DND-41 (cell line): ENCODE data around the gene NUFIP1.

Source experiments
- ATAC-seq: fragments of 200-7000 bp; cut with Tn5 transposase; 3 replicates; pipeline ENCODE4 v1.9.1; 2021; ENCODE audit warnings: low read depth; ENCODE audit not compliant: insufficient read depth
- DNase-seq: peaks from one replicate; pipeline ENCODE4 v3.0.0-alpha.2; 2020
- H2AFZ ChIP-seq: 2 replicates; pipeline ENCODE4 v1.6.0; 2012; ENCODE audit warnings: low read depth, low read length
- H3K27ac ChIP-seq: 2 replicates; pipeline ENCODE4 v1.5.1; 2012; ENCODE audit warnings: low read length, inconsistent platforms
- H3K27me3 ChIP-seq: fragments of 200-600 bp; sonication (generic); 2 replicates; pipeline ENCODE4 v1.6.0; 2012; ENCODE audit warnings: low read length, mild to moderate bottlenecking, inconsistent platforms; ENCODE audit not compliant: insufficient read depth, poor library complexity
- H3K36me3 ChIP-seq: 2 replicates; pipeline ENCODE4 v1.5.1; 2012; ENCODE audit warnings: low read length, inconsistent platforms; ENCODE audit not compliant: insufficient read depth
- H3K4me1 ChIP-seq: 2 replicates; pipeline ENCODE4 v1.5.1; 2012; ENCODE audit warnings: mild to moderate bottlenecking, low read length; ENCODE audit not compliant: insufficient read depth
- H3K4me2 ChIP-seq: 2 replicates; pipeline ENCODE4 v1.6.0; 2012; ENCODE audit warnings: mild to moderate bottlenecking, moderate library complexity, low read length, inconsistent platforms; ENCODE audit not compliant: insufficient read depth
- H3K4me3 ChIP-seq, 2 experiments: fragments of 200-600 bp in 1 of 2; shearing (Covaris generic) in 1 of 2; 2 replicates each; pipeline ENCODE4 v1.5.1; 2012 to 2016; ENCODE audit warnings: inconsistent platforms in 2 of 2, low read length in 2 of 2, mild to moderate bottlenecking in 2 of 2, low read depth in 1 of 2, moderate library complexity in 1 of 2
- H3K79me2 ChIP-seq: 2 replicates; pipeline ENCODE4 v1.6.0; 2012; ENCODE audit warnings: low read length, inconsistent platforms; ENCODE audit not compliant: insufficient read depth
- H3K9ac ChIP-seq: 2 replicates; pipeline ENCODE4 v1.6.0; 2012; ENCODE audit warnings: low read depth, mild to moderate bottlenecking, inconsistent platforms, low read length, moderate library complexity
- H3K9me3 ChIP-seq: 2 replicates; pipeline ENCODE4 v1.5.1; 2012; ENCODE audit warnings: low read length, moderate library complexity, mild to moderate bottlenecking, inconsistent platforms; ENCODE audit not compliant: insufficient read depth, severe bottlenecking
- H4K20me1 ChIP-seq: 2 replicates; pipeline ENCODE4 v1.6.0; 2012; ENCODE audit warnings: low read length; ENCODE audit not compliant: insufficient read depth
- EZH2 ChIP-seq: IDR thresholded peaks from 3 replicates; pipeline ENCODE4 v1.6.1; 2012; ENCODE audit warnings: borderline replicate concordance, low read depth, mild to moderate bottlenecking, moderate library complexity, low read length, inconsistent platforms; ENCODE audit not compliant: severe bottlenecking
- TF ChIP-seq, protein P1 (sequence below): IDR thresholded peaks from 2 replicates; pipeline ENCODE4 v1.5.1; 2012; ENCODE audit warnings: borderline replicate concordance, low read length, moderate library complexity, mild to moderate bottlenecking; ENCODE audit not compliant: poor library complexity, severe bottlenecking; ENCODE audit errors: extremely low read depth

Gene NUFIP1

DNA sequence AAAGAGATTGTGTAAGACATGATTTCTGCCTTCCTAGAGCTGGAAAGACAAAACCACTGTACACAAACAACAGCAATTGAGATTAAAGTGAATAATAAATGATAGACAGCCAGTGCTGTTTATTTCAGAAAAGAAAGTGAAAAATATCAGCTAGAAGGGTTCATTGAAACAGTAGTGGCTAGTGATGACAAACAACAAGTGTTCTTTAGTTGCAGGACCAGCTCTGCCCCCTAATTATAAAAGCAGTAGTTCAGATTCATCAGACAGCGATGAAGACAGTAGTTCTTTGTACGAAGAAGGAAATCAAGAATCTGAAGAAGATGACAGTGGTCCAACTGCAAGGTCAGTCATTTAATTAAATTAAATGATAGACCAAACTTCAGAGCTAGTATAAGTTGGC, 14.8 kb upstream of the NUFIP1 start:
- no peak for ATAC-seq

DNA sequence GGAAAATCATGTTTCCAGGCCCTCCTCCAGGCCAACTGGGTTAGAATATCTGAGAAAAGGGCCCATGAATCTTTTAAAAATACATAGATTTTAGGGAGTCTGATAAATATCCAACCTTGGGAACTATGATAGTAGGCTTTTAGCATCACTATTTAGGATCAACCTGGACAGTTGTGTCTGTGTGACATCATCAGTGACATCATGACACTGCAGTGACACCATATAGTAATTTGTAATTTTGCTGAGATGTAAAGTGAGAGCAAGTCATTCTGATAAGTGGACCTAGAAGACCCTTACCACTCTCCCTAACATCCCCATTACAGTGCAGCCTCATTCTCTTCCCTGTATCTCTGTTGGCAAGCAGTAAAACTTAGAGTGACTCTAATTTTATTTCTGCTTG, 14.1 kb upstream of the NUFIP1 start:
- DNase-seq (no peak), ATAC-seq (no peak)
- TF ChIP-seq EZH2 = no peak
- TF ChIP-seq, protein P1, sequence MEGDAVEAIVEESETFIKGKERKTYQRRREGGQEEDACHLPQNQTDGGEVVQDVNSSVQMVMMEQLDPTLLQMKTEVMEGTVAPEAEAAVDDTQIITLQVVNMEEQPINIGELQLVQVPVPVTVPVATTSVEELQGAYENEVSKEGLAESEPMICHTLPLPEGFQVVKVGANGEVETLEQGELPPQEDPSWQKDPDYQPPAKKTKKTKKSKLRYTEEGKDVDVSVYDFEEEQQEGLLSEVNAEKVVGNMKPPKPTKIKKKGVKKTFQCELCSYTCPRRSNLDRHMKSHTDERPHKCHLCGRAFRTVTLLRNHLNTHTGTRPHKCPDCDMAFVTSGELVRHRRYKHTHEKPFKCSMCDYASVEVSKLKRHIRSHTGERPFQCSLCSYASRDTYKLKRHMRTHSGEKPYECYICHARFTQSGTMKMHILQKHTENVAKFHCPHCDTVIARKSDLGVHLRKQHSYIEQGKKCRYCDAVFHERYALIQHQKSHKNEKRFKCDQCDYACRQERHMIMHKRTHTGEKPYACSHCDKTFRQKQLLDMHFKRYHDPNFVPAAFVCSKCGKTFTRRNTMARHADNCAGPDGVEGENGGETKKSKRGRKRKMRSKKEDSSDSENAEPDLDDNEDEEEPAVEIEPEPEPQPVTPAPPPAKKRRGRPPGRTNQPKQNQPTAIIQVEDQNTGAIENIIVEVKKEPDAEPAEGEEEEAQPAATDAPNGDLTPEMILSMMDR = no peak
- Histone ChIP-seq H3K4me1 (no peaks in the 10 kb centered on the region), H3K4me2 (no peak overlapping the region), H3K79me2 (no peaks in the 10 kb centered on the region), H3K27me3 (no peaks in the 10 kb centered on the region), H3K9ac (no peak overlapping the region), H3K36me3 (peaks cover 57% of the 10 kb centered on the region), H2AFZ (no peak overlapping the region), H4K20me1 (no peaks in the 10 kb centered on the region), H3K4me3 (no peak overlapping the region), H3K9me3 (no peaks in the 10 kb centered on the region), H3K27ac (no peak overlapping the region)

More for the DNA sequence above, 14.8 kb upstream of the NUFIP1 start:
- TF ChIP-seq, protein P1 = no peak
- no peak for TF ChIP-seq EZH2
- H3K79me2 ChIP-seq = no peaks in the 10 kb centered on the region
- H3K27me3 ChIP-seq = no peaks in the 10 kb centered on the region
- H3K4me2 ChIP-seq = no peak overlapping the region
- H2AFZ ChIP-seq = no peak overlapping the region
- no peaks in the 10 kb centered on the region for H3K4me1 ChIP-seq
- H3K4me3 ChIP-seq = no peak overlapping the region
- H3K27ac ChIP-seq = no peak overlapping the region
- DNase-seq = no peak
- no peaks in the 10 kb centered on the region for H4K20me1 ChIP-seq
- H3K9ac ChIP-seq = no peak overlapping the region
- no peaks in the 10 kb centered on the region for H3K9me3 ChIP-seq
- peaks cover 60% of the 10 kb centered on the region for H3K36me3 ChIP-seq

DNA sequence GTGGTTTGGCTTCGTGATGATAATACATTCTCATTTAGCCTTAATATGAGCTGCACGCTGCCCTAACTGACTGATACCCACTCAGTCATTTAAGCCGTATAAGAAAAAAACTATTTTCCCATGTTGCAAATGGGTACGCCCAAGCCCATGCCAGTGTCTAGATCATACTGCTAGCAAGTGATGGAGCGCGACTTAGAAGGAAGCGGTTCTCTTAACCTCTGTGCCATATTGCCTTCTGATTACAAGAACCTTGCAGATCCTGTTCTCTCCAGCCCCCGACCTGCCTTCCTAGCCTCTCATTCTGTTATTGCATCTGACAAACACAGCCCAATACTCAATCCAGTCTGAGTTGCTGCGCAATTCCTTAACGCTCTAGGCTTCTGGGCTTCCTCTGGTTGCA, 670 bp upstream of the NUFIP1 start:
- peaks cover 13% of the 10 kb centered on the region; the same call in 1 of the 2 replicates for H4K20me1 ChIP-seq
- H3K27me3 ChIP-seq = no peaks in the 10 kb centered on the region
- H3K27ac ChIP-seq = peak overlapping the region; percentile 80
- peaks cover 92% of the 10 kb centered on the region for H3K79me2 ChIP-seq
- peak overlapping the region; percentile 93 for H3K4me2 ChIP-seq
- H3K9me3 ChIP-seq = no peaks in the 10 kb centered on the region
- peak overlapping the region; percentile 94 to 98 for H3K4me3 ChIP-seq
- H3K9ac ChIP-seq = peak overlapping the region; percentile 85
- peaks cover 20% of the 10 kb centered on the region for H3K36me3 ChIP-seq
- TF ChIP-seq EZH2 = no peak
- TF ChIP-seq, protein P1 = no peak
- DNase-seq (no peak), ATAC-seq (no peak)
- peak overlapping the region; percentile 98 for H2AFZ ChIP-seq
- H3K4me1 ChIP-seq = peaks cover 51% of the 10 kb centered on the region

DNA sequence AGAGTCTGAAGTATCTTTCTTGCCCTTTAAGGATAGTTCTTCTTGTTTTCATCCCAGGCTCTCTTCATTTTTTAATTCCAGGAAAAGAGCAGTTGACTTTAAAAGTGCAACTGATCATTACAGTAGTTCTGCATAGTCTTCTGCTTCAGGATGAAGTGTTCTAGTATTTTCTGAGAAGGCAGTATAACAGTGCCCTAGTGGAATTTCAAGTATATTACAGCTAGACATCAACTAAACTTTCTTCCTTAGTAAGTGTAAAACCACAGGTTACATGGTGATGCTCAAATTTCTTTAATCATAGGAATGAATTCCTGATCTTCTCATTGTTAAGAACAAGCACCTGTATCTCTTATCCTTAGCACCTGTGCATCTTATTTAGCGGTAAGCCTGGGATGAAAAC, 10.9 kb downstream of the NUFIP1 start:
- H4K20me1 ChIP-seq = peaks cover 2% of the 10 kb centered on the region; the same call in 1 of the 2 replicates
- DNase-seq (no peak), ATAC-seq (no peak)
- H3K36me3 ChIP-seq = peaks cover 67% of the 10 kb centered on the region
- TF ChIP-seq, protein P1 = peak; percentile 19
- no peak for TF ChIP-seq EZH2
- H3K4me2 ChIP-seq = no peak overlapping the region
- H3K9me3 ChIP-seq = no peaks in the 10 kb centered on the region
- H3K27ac ChIP-seq = no peak overlapping the region
- H3K4me3 ChIP-seq = no peak overlapping the region
- no peaks in the 10 kb centered on the region for H3K27me3 ChIP-seq
- H3K79me2 ChIP-seq = peaks cover 13% of the 10 kb centered on the region
- H3K4me1 ChIP-seq = no peaks in the 10 kb centered on the region
- no peak overlapping the region for H3K9ac ChIP-seq
- H2AFZ ChIP-seq = no peak overlapping the region
